Psoas muscle (tissue), 8 donors: Measurements from ENCODE around the gene BIN2. TPM values are rescaled to one million over a fixed set of nuclear protein-coding genes. Genes with fewer than 3 reads are reported as not detected.
"Not testable (repeated sequence)": the region's sequence is repeated elsewhere in the genome, so short reads cannot be mapped to it uniquely, and the experiment has no call there.

ENCODE experiments used
- ATAC-seq, 4 donors: fragments of 200-7000 bp; cut with Tn5 transposase; one replicate each; pipeline ENCODE4 v1.9.1; 2020; ENCODE audit warnings: moderate library complexity in 3 of 4, mild to moderate bottlenecking in 2 of 4
- DNase-seq, 2 donors: peaks; one replicate each; pipeline ENCODE4 v3.0.0-alpha.2; 2020
- H3K27ac ChIP-seq: fragments of 200-600 bp; one replicate; pipeline ENCODE4 v1.8.0; 2022
- H3K27me3 ChIP-seq, 3 donors: fragments of 200-600 bp in 1 of 3; one replicate each; pipeline versions ENCODE4 v1.6.1 to v1.8.0; 2013 to 2022; ENCODE audit warnings: low read length in 2 of 3, mild to moderate bottlenecking in 2 of 3, moderate library complexity in 1 of 3; ENCODE audit not compliant: insufficient read depth in 3 of 3
- H3K36me3 ChIP-seq, 2 donors: fragments of 200-600 bp in 1 of 2; one replicate each; pipeline versions ENCODE4 v1.6.1 to v1.8.0; 2013 to 2022; ENCODE audit warnings: low read depth in 1 of 2, mild to moderate bottlenecking in 1 of 2, moderate library complexity in 1 of 2; ENCODE audit not compliant: insufficient read depth in 1 of 2
- H3K4me1 ChIP-seq: fragments of 200-600 bp; one replicate; pipeline ENCODE4 v1.8.0; 2022
- H3K4me3 ChIP-seq: fragments of 200-600 bp; one replicate; pipeline ENCODE4 v1.8.0; 2022; ENCODE audit warnings: mild to moderate bottlenecking
- H3K9me3 ChIP-seq: fragments of 200-600 bp; one replicate; pipeline ENCODE4 v1.8.0; 2022
- WGBS, 3 donors: extraction: QIAGEN DNeasy Blood & Tissue Kit; methylation state at CpG; one replicate each; pipeline versions ENCODE4 v1.1.6 to v1.1.7; 2013; 5-methylcytosine and 5-hydroxymethylcytosine counted together
- intact Hi-C, 2 donors: fragments of 100-400 bp; cut with DNase I; formaldehyde crosslinking; loops; one replicate each; pipeline versions ENCODE4 v1.11.0 to v1.14.2; 2022
- polyA plus RNA-seq, 3 donors: library from polyadenylated mRNA; stranded (reverse); fragments of 200-250 nt; gene quantifications; one replicate each; pipeline ENCODE4 v1.2.3, GENCODE V29; 2013
- total RNA-seq, 4 donors: library from RNA; stranded (reverse); fragmentation: NEBNext Ultra II Directional in 2 of 4; extraction: Animal tissue kit (Norgen Biotek cat#: 25700) in 2 of 4; gene quantifications; one replicate each; pipeline versions ENCODE4 v1.2.1 to v1.2.4, GENCODE V29; 2021 to 2023
- TF ChIP-seq, protein P1 (sequence below): fragments of 200-600 bp; IDR thresholded peaks from one replicate; pipeline ENCODE4 v1.8.0; 2022; ENCODE audit warnings: antibody characterized with exemption
- donor health status: healthy with polysubstance abuse.
- donor health status: DM: no; HTN: no; CAD: no; lungs with moderate emphysema.
- donor health status: Bipolar disorder and iron deficiency.
- donor health status: healthy.
- donor health status: DM: yes; HTN: yes; CAD: no.
- donor health status: DM: no; HTN: no; CAD: no.
- donor health status: DM: no; HTN: no; CAD: no.
- donor health status: DM: yes; HTN: yes; CAD: no.

The BIN2 gene
- total and polyA plus RNA-seq, 7 donors, result 0.37 to 2.0 (median 0.81) TPM

DNA sequence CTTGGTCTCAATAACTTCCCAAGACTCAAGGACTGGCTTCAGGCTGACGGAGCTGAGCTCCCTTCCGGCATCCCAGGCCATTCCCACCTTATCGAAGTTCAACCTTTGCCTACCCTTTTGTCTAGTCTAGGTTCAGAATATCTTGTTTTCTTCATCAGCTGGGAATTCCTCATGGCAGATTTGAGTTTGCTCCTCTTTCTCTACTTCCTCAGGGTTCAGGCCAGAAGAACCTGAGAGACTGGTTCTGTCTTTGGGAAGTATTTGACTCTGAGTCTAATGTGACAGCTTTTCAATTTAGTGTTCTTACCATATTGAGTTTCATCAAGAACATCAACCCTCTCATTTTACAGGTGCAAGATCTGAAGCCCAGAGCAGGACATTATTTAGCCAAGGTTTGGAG lies 2.1 kb downstream of the BIN2 start:
- TF ChIP-seq, protein P1, sequence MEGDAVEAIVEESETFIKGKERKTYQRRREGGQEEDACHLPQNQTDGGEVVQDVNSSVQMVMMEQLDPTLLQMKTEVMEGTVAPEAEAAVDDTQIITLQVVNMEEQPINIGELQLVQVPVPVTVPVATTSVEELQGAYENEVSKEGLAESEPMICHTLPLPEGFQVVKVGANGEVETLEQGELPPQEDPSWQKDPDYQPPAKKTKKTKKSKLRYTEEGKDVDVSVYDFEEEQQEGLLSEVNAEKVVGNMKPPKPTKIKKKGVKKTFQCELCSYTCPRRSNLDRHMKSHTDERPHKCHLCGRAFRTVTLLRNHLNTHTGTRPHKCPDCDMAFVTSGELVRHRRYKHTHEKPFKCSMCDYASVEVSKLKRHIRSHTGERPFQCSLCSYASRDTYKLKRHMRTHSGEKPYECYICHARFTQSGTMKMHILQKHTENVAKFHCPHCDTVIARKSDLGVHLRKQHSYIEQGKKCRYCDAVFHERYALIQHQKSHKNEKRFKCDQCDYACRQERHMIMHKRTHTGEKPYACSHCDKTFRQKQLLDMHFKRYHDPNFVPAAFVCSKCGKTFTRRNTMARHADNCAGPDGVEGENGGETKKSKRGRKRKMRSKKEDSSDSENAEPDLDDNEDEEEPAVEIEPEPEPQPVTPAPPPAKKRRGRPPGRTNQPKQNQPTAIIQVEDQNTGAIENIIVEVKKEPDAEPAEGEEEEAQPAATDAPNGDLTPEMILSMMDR, result no peak
- ATAC-seq (no peak), DNase-seq (no peak)
- intact Hi-C loops, result no loop called here
- Histone ChIP-seq H3K27me3 (no peaks in the 10 kb centered on the region), H3K4me3 (no peak overlapping the region), H3K27ac (no peak overlapping the region), H3K36me3 (no peaks in the 10 kb centered on the region), H3K4me1 (no peaks in the 10 kb centered on the region), H3K9me3 (no peaks in the 10 kb centered on the region)
- WGBS, 3 donors, result 86 to 95% (median 92%) methylated on average over 3 of the region's 3 CpGs

DNA sequence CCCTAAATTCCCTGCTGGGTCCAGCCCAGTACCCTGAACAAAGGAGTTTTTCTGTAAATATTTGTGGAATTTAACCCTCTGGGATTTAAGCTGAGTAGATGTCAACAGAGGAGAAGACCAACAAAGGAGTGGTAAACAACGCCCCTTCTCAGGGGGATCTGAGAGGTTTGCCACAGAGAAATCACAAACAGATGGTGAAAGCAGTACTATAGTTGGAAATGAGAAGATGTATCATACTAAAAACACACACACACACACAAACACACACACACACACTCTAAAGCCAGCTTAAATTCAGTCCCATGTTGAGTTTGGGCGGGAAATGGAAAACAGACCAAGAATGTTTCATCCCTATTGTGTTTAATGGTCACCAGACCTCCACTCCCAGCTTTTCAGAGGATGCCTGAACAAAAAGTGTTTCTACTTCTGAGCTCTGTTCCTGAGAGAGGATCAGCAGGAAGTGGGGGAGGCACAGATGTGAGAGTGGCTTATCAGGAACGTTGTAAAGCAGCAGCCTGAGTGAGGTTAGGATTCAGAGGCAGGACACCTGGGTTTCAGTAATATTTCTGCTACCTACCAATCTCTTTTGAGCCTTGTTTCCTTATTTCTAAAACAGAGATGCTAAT lies 3.2 kb downstream of the BIN2 start:
- H3K27me3 ChIP-seq, result no peaks in the 10 kb centered on the region
- no peaks in the 10 kb centered on the region for H3K9me3 ChIP-seq
- 13 to 25% (median 20%) methylated on average over 3 of the region's 3 CpGs for WGBS, 3 donors
- H3K27ac ChIP-seq, result no peak overlapping the region
- DNase-seq (no peak), ATAC-seq (no peak)
- TF ChIP-seq, protein P1, result no peak
- H3K4me1 ChIP-seq, result no peaks in the 10 kb centered on the region
- intact Hi-C loops, result no loop called here
- no peak overlapping the region for H3K4me3 ChIP-seq
- H3K36me3 ChIP-seq, result no peaks in the 10 kb centered on the region

DNA sequence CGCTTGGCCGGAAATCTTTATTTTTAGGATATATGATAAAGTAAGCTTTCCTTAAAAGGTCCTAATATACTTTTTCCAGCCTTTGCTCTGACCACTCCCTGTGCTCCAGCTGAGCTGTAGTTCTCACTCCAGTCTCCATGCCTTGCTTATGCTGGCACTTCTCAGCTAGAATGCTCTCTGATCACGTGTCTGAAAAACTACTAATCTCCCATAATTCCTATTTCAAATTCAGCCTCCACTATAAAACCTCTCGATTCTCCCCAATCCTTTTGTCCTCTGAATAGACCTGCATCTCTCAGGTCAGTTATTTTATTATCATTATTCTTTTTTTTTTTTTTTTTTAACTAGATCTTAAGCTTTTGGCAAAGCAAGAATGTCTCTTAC lies 3.7 kb downstream of the BIN2 start:
- H3K36me3 ChIP-seq, result no peaks in the 10 kb centered on the region
- H3K9me3 ChIP-seq, result no peaks in the 10 kb centered on the region
- H3K4me3 ChIP-seq, result no peak overlapping the region
- H3K4me1 ChIP-seq, result no peaks in the 10 kb centered on the region
- DNase-seq (no peak), ATAC-seq (no peak)
- TF ChIP-seq, protein P1, result no peak
- H3K27me3 ChIP-seq, result no peaks in the 10 kb centered on the region
- no peak overlapping the region for H3K27ac ChIP-seq
- WGBS, 3 donors, result 62 to 68% (median 68%) methylated on average over 4 of the region's 4 CpGs
- intact Hi-C loops, result no loop called here

DNA sequence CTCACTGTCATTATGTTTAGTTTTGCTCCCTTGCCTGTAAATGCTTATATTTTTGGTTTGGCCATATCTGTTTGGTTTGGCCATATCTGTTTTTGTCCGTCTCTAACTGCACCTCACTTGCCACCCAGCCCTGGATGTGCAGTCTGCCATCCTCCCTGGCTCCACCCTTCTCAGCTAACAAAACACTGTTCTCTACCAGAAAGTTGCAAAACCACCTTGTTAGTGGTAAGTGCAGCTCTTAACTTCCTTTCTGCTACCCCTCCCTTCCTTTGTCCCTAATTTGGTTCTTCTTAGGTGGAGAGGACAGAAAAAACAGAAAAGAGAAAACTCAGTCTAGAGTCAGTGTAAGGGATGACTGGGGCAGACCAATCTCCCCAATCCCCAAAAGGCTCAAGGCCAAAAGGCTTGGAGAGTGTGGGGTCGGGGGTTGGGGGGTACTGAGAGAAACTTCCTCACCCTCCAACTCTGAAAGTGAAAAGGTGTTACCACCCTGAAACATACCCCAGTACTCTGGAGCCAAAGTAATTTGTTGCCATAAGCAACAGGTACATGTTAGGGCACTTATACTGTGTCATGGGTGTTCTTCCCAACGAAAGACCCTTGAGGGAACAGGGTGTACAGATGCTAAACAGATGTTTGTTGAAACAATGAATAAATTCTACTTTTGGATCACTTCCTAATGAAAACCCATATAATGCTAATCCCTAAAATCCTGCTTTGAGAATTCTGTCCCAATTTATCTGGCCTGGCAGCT lies 5.0 kb downstream of the BIN2 start:
- Histone ChIP-seq H3K4me3 (no peak overlapping the region), H3K36me3 (no peaks in the 10 kb centered on the region), H3K9me3 (no peaks in the 10 kb centered on the region), H3K27ac (no peak overlapping the region), H3K4me1 (no peaks in the 10 kb centered on the region), H3K27me3 (no peaks in the 10 kb centered on the region)
- ATAC-seq, result no peak
- no peak for DNase-seq
- intact Hi-C loops, result no loop called here
- TF ChIP-seq, protein P1, result no peak
- 62 to 68% (median 67%) methylated on average over 3 of the region's 3 CpGs for WGBS, 3 donors

DNA sequence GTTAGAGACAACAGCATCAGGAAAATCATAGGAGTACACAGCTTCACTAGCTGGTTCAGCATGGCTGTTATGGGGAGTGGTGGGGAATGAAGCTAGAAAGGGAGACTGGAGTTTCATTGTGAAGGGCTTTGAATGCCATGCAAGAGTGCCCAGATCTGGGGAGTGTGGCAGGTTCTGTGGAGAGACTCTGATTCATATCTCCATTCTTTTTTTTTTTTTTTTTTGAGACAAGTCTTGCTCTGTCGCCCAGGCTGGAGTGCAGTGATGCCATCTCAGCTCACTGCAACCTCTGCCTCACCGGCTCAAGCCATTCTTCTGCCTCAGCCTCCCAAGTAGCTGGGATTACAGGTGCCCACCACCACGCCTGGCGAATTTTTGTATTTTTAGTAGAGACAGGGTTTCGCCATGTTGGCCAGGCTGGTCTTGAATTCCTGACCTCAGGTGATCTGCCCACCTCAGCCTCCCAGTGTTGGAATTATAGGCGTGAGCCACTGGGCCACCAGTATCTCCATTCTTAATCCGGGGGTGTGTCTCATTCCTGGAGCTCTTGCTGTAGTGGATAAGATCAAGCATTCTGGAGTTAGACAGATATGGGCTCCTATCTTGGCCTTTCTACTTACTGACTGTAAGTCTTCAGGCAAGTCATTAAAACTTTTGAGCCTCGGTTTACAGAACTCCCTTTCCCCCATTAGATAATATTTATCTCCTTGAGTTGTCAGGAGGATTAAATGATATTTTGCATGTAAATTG lies 5.7 kb downstream of the BIN2 start:
- ATAC-seq, H3K9me3 ChIP-seq, H3K4me3 ChIP-seq, H3K27me3 ChIP-seq, H3K4me1 ChIP-seq, intact Hi-C loops, DNase-seq, H3K36me3 ChIP-seq, H3K27ac ChIP-seq: not testable (repeated sequence)
- WGBS, 3 donors, result 96% methylated on average over 8 of the region's 8 CpGs
